NK-92 treated with Interleukin-12 subunit alpha and Interleukin-12 subunit beta, amount 100 ng/mL, for 24 hours (cell line): Measurements from ENCODE around the gene TMEM150C.
"Not testable (repeated sequence)": the region's sequence is repeated elsewhere in the genome, so short reads cannot be mapped to it uniquely, and the experiment has no call there.

Experiments
- DNase-seq: peaks from one replicate; lab custom pipeline; 2025; lab: John Stamatoyannopoulos, UW

TMEM150C gene

GRCh38 chr4:82515705-82516104 is 46.1 kb downstream of the TMEM150C start:
- DNase-seq = no peak

- DNase-seq = no peak
Observed at GRCh38 chr4:82513382-82513781, 48.4 kb downstream of the TMEM150C start.

- DNase-seq = no peak
Observed at GRCh38 chr4:82510216-82510615, 51.6 kb downstream of the TMEM150C start.

- DNase-seq = no peak
Observed at GRCh38 chr4:82508806-82509428, 52.9 kb downstream of the TMEM150C start.

GRCh38 chr4:82508011-82508410 is 53.8 kb downstream of the TMEM150C start:
- no peak for DNase-seq

- DNase-seq = no peak
Observed at GRCh38 chr4:82501154-82501442, 60.7 kb downstream of the TMEM150C start.

GRCh38 chr4:82500435-82501153 is 61.2 kb downstream of the TMEM150C start:
- DNase-seq = no peak

GRCh38 chr4:82499738-82500434 is 61.9 kb downstream of the TMEM150C start:
- no peak for DNase-seq

- no peak for DNase-seq
Observed at GRCh38 chr4:82496349-82496748, 65.4 kb downstream of the TMEM150C start.

GRCh38 chr4:82495666-82496065 is 66.1 kb downstream of the TMEM150C start:
- DNase-seq = no peak

GRCh38 chr4:82493721-82494425 is 67.9 kb downstream of the TMEM150C start:
- no peak for DNase-seq

- DNase-seq = no peak
Observed at GRCh38 chr4:82491251-82491960, 70.4 kb downstream of the TMEM150C start.

- DNase-seq = no peak
Observed at GRCh38 chr4:82489987-82490386, 71.8 kb downstream of the TMEM150C start.

- DNase-seq = no peak
Observed at GRCh38 chr4:82489076-82489475, 72.7 kb downstream of the TMEM150C start.

- no peak for DNase-seq
Observed at GRCh38 chr4:82484996-82485783, 76.6 kb downstream of the TMEM150C start.

- DNase-seq = no peak
Observed at GRCh38 chr4:82482387-82482786, 79.4 kb downstream of the TMEM150C start.

GRCh38 chr4:82481506-82481840 is 80.3 kb downstream of the TMEM150C start:
- no peak for DNase-seq

- no peak for DNase-seq
Observed at GRCh38 chr4:82480771-82481505, 80.8 kb downstream of the TMEM150C start.

- no peak for DNase-seq
Observed at GRCh38 chr4:82479562-82479961, 82.2 kb downstream of the TMEM150C start.

- not testable (repeated sequence) for DNase-seq
Observed at GRCh38 chr4:82477469-82477868, 84.3 kb downstream of the TMEM150C start.

- not testable (repeated sequence) for DNase-seq
Observed at GRCh38 chr4:82475931-82476330, 85.9 kb downstream of the TMEM150C start.
